HEK293T (cell line): ENCODE results near the gene NEK5.
"Not testable (repeated sequence)": the region's sequence is repeated elsewhere in the genome, so short reads cannot be mapped to it uniquely, and the experiment has no call there.

ENCODE experiments used
- CTCF ChIA-PET: fragments of 350-600 bp; formaldehyde crosslinking; extraction: SDS; loops from one replicate; lab custom pipeline; 2021; ENCODE audit warnings: antibody characterized with exemption, inconsistent platforms; lab: Yijun Ruan, JAX
- POLR2A ChIA-PET: fragments of 350-600 bp; formaldehyde crosslinking; extraction: SDS; loops from one replicate; lab custom pipeline; 2020; ENCODE audit warnings: antibody characterized with exemption, inconsistent platforms; lab: Yijun Ruan, JAX
- DNase-seq: peaks from one replicate; pipeline ENCODE4 v3.0.0; 2012; ENCODE audit warnings: mixed read lengths; ENCODE audit errors: extremely low spot score
- ARNT ChIP-seq: fragments of 450-650 bp; IDR thresholded peaks from 2 replicates; pipeline ENCODE4 v1.6.1; 2017; ENCODE audit warnings: mild to moderate bottlenecking
- BHLHE40 ChIP-seq: fragments of 450-650 bp; IDR thresholded peaks from 2 replicates; pipeline ENCODE4 v1.6.1; 2016; ENCODE audit warnings: mild to moderate bottlenecking, moderate library complexity, borderline replicate concordance
- CTBP1 ChIP-seq: fragments of 450-650 bp; IDR thresholded peaks from 2 replicates; pipeline ENCODE4 v1.6.1; 2016; ENCODE audit warnings: borderline replicate concordance
- ELF4 ChIP-seq: fragments of 450-650 bp; IDR thresholded peaks from 2 replicates; pipeline ENCODE4 v1.6.1; 2017; ENCODE audit warnings: antibody characterized with exemption
- FOXA1 ChIP-seq: fragments of 450-650 bp; IDR thresholded peaks from 2 replicates; pipeline ENCODE4 v1.6.1; 2016; ENCODE audit warnings: mild to moderate bottlenecking
- FOXK2 ChIP-seq: fragments of 450-650 bp; IDR thresholded peaks from 2 replicates; pipeline ENCODE4 v1.6.1; 2016; ENCODE audit warnings: mild to moderate bottlenecking
- FOXM1 ChIP-seq: fragments of 450-650 bp; IDR thresholded peaks from 2 replicates; pipeline ENCODE4 v1.6.1; 2017; ENCODE audit warnings: mild to moderate bottlenecking, borderline replicate concordance
- HDGF ChIP-seq: fragments of 450-650 bp; IDR thresholded peaks from 2 replicates; pipeline ENCODE4 v1.6.1; 2017; ENCODE audit warnings: antibody characterized with exemption, borderline replicate concordance
- L3MBTL2 ChIP-seq: fragments of 450-650 bp; conservative IDR thresholded peaks from 2 replicates; pipeline ENCODE4 v1.6.1; 2016; ENCODE audit warnings: mild to moderate bottlenecking
- LEF1 ChIP-seq: fragments of 450-650 bp; IDR thresholded peaks from 2 replicates; pipeline ENCODE4 v1.6.1; 2017; ENCODE audit warnings: mild to moderate bottlenecking, borderline replicate concordance
- NFRKB ChIP-seq: fragments of 450-650 bp; IDR thresholded peaks from 2 replicates; pipeline ENCODE4 v1.6.1; 2016; ENCODE audit warnings: mild to moderate bottlenecking, moderate library complexity
- SP1 ChIP-seq: fragments of 450-650 bp; IDR thresholded peaks from 2 replicates; pipeline ENCODE4 v1.6.1; 2017
- SUZ12 ChIP-seq: fragments of 450-650 bp; IDR thresholded peaks from 2 replicates; pipeline ENCODE4 v1.6.1; 2016; ENCODE audit warnings: mild to moderate bottlenecking
- TARDBP ChIP-seq: fragments of 450-650 bp; IDR thresholded peaks from 2 replicates; pipeline ENCODE4 v1.6.1; 2016
- ZNF384 ChIP-seq: fragments of 450-650 bp; IDR thresholded peaks from 2 replicates; pipeline ENCODE4 v1.6.1; 2016
- TF ChIP-seq, protein P1 (sequence below): fragments of 450-650 bp; IDR thresholded peaks from 2 replicates; pipeline ENCODE4 v1.6.1; 2016

The NEK5 gene

DNA sequence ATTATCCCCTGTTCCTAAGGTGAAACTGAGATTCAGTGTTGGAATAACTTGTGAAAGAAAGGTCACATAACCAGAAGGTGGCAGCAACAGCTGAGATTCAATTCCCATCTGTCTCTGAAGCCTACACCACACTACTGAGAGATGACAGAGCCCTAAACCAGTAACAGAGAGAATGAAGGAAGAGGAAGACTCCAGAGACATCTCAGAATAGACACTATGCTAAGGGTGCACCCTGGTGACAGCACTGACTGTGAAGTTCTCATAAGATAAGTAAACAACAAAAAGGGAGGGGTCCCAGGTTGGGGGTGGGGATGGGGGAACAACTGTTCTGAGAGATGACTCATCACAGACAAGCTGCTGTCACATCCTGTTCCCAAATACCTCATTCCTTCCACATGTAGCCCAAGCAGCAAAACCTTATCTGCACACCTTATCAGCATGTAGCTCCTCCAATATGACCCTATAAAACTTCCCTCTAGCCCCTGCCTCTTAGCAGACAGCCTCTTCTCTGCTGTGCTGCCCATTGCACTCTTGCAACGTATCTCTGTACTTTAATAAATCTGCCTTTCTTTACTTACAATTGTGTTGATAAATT is 57.8 kb downstream of the NEK5 start:
- DNase-seq = no peak
- ChIA-PET POLR2A (no interaction called here), CTCF (no interaction called here)
- TF ChIP-seq ZNF384 (no peak), FOXM1 (no peak), CTBP1 (no peak), ELF4 (no peak), SP1 (no peak), LEF1 (no peak), NFRKB (no peak), BHLHE40 (no peak), HDGF (no peak), ARNT (no peak), L3MBTL2 (no peak), FOXK2 (no peak), FOXA1 (no peak), SUZ12 (no peak), TARDBP (no peak)
- TF ChIP-seq, protein P1, sequence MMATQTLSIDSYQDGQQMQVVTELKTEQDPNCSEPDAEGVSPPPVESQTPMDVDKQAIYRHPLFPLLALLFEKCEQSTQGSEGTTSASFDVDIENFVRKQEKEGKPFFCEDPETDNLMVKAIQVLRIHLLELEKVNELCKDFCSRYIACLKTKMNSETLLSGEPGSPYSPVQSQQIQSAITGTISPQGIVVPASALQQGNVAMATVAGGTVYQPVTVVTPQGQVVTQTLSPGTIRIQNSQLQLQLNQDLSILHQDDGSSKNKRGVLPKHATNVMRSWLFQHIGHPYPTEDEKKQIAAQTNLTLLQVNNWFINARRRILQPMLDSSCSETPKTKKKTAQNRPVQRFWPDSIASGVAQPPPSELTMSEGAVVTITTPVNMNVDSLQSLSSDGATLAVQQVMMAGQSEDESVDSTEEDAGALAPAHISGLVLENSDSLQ = no peak

DNA sequence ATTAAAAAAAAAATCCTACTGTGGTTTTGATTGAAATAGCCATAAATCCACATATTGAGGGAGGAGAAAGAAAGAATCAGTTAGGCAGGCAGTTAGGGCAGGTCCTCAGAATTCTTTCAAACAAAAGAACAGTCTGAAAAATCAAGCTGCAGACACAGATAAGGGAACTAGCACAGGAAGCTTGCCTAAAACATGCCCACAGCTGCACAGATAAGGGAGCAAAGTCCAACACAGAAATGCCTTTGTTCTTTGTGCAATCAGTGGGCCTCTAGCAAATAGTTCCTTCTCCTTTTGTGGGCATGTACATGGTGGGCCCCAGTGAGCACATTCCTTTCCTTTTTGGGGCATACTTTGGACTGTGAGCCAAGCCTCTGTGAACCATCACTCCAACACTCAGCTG is 61.6 kb downstream of the NEK5 start:
- CTCF ChIA-PET = no interaction called here
- POLR2A ChIA-PET = no interaction called here
- TF ChIP-seq SUZ12 (no peak), ELF4 (no peak), BHLHE40 (no peak), FOXA1 (no peak), ARNT (no peak), FOXM1 (no peak)
- DNase-seq = no peak

DNA sequence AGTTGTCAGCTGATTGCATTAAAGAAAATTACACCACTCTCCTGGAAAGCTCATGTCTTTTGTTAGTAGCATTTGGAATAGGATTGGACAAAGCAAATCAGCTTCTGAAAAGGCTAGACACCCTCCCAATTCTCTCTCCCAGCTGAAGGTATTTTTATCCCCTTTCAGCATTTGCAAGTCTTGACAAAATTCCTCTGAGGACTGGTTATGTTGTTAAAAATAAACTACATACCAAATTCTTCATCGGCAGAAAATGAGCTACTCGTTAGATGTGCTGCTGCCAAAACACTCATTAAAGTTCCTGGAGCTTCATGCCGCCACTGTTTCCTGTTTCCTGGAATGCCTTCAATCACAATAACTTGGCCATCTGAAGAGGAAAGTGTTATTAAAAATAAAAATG is 67.3 kb downstream of the NEK5 start:
- DNase-seq = no peak
- ChIA-PET POLR2A (no interaction called here), CTCF (no interaction called here)
- TF ChIP-seq HDGF = no peak
- TF ChIP-seq BHLHE40 = no peak
- TF ChIP-seq FOXK2 = no peak
- no peak for TF ChIP-seq LEF1
- no peak for TF ChIP-seq SUZ12
- no peak for TF ChIP-seq ZNF384
- no peak for TF ChIP-seq CTBP1
- TF ChIP-seq TARDBP = no peak
- no peak for TF ChIP-seq ELF4
- no peak for TF ChIP-seq FOXA1

DNA sequence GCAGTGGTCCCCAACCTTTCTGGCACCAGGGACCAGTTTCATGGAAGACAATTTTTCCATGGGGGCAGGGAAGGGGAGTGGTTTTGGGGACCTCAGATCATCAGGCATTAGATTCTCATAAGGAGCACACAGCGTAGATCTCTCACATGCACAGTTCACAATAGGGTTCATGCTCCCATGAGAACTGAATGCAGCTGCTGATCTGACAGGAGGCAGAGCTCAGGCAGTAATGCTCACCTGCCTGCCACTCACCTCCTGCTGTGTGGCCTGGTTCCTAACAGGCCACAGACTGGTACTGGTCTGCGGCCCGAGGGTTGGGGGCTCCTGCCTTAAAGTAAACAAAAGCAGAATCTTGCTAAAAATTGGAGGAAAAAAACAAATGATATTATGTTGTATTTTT is 67.8 kb downstream of the NEK5 start:
- CTCF ChIA-PET, POLR2A ChIA-PET: not testable (repeated sequence)

DNA sequence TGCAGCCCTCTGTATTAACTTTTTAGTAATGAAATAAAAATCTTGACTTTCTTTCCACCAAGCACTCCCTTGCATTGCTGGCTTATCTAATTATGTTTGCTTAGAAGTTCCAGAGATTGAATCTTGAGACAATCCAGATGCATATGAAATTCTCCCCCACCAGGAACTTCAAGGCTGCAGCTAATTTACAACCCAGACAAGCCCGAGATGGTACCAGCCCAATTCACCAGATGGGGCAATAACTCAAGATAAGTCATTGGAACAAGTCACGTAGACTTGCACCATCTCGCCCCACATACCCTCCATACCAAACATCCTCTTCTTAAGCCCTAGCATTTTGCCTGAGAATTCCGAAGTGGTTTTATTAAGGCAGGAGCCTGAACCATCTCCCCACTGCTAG is 75.4 kb downstream of the NEK5 start:
- ChIA-PET POLR2A (no interaction called here), CTCF (no interaction called here)
- DNase-seq = no peak
- TF ChIP-seq SP1 (no peak), ELF4 (no peak), ZNF384 (no peak), FOXK2 (no peak), ARNT (no peak), LEF1 (no peak), SUZ12 (no peak), L3MBTL2 (no peak), TARDBP (no peak), HDGF (no peak)
- TF ChIP-seq, protein P1 = no peak

More for the DNA sequence above, 67.8 kb downstream of the NEK5 start:
- DNase-seq = not testable (repeated sequence)

DNA sequence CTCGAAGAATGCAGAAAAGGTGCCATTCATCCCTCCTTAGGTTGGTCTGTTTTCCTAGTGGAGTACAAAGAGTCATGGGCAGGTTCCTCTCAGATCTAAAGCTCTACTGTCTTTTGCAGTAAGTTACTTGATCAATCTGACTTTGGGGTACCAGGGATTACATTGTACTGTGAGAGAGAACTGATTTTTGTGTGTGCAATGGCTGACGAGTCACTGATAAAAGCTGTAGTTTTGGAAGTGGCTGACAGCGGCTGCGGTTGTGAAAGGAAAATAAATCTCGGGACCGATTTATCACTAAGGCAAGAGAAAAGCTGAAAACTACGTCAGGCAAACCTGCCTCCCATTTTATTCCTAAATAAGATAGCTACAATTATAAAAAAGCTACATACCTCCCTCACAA is 77.5 kb downstream of the NEK5 start:
- no peak for TF ChIP-seq NFRKB
- no peak for TF ChIP-seq BHLHE40
- no peak for TF ChIP-seq ELF4
- TF ChIP-seq FOXK2 = no peak
- TF ChIP-seq, protein P1 = no peak
- no peak for TF ChIP-seq SP1
- TF ChIP-seq LEF1 = no peak
- TF ChIP-seq CTBP1 = no peak
- TF ChIP-seq FOXA1 = no peak
- TF ChIP-seq ZNF384 = no peak
- TF ChIP-seq FOXM1 = no peak
- POLR2A ChIA-PET = no interaction called here
- CTCF ChIA-PET = interaction anchor here (0.7 kb wide), 2 partner anchors 98 to 192 kb away, joined by 3 to 4 read pairs; no protein-coding TSS in a partner anchor
- no peak for DNase-seq

DNA sequence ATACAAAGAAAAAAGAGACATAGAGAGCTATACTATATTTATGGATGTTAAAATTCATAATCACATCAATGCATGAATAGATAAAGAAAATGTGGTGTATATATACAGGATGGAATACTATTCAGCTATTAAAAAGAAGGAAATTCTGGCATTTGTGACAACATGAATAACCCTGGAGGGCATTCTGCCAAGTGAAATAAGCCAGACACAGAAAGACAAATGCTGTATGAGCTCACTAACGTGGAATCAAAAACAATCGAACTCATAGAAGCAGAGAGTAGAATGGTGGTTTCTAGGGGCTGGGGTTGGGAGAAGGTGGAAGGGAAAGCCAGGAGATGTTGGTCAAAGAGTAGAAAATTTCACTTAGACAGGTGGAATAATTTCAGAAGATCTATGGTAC is 80.4 kb downstream of the NEK5 start:
- ChIA-PET CTCF (no interaction called here), POLR2A (no interaction called here)
- no peak for TF ChIP-seq LEF1
- TF ChIP-seq, protein P1 = no peak
- TF ChIP-seq HDGF = no peak
- no peak for TF ChIP-seq ELF4
- no peak for TF ChIP-seq ARNT
- TF ChIP-seq BHLHE40 = no peak
- no peak for TF ChIP-seq TARDBP
- no peak for TF ChIP-seq L3MBTL2
- DNase-seq = no peak
